IMR-90 (cell line): Measurements from ENCODE around the gene IGF2R.

Source experiments
- CEBPB ChIP-seq: IDR thresholded peaks from 2 replicates; pipeline ENCODE4 v1.6.1; 2012; ENCODE audit warnings: low read depth, low read length, improper control_type of control experiment
- ELK1 ChIP-seq: fragments of 150-350 bp; IDR thresholded peaks from 2 replicates; pipeline ENCODE4 v1.6.1; 2016; ENCODE audit warnings: low read depth, mild to moderate bottlenecking, low read length, moderate library complexity, borderline replicate concordance
- FOS ChIP-seq: fragments of 150-350 bp; IDR thresholded peaks from 2 replicates; pipeline ENCODE4 v1.6.1; 2016; ENCODE audit warnings: low read depth, low read length
- MAZ ChIP-seq: IDR thresholded peaks from 2 replicates; pipeline ENCODE4 v1.6.1; 2012; ENCODE audit warnings: low read depth, mild to moderate bottlenecking, low read length, improper control_type of control experiment, moderate library complexity, borderline replicate concordance
- POLR2A ChIP-seq: IDR thresholded peaks from 2 replicates; pipeline ENCODE4 v1.6.1; 2012; ENCODE audit warnings: mild to moderate bottlenecking, low read depth, low read length
- RAD21 ChIP-seq: IDR thresholded peaks from 2 replicates; pipeline ENCODE4 v1.6.1; 2012; ENCODE audit warnings: low read length, improper control_type of control experiment
- RFX5 ChIP-seq: IDR thresholded peaks from 2 replicates; pipeline ENCODE4 v1.8.0; 2012; ENCODE audit warnings: low read depth, mild to moderate bottlenecking, low read length, moderate library complexity
- TF ChIP-seq, protein P1 (sequence below): conservative IDR thresholded peaks from 2 replicates; pipeline ENCODE4 v1.5.1; 2012; ENCODE audit warnings: mild to moderate bottlenecking, low read depth, low read length, improper control_type of control experiment

- TF ChIP-seq ELK1 (no peak), FOS (no peak), POLR2A (no peak), MAZ (no peak), CEBPB (no peak), RAD21 (no peak), RFX5 (no peak)
- TF ChIP-seq, protein P1, sequence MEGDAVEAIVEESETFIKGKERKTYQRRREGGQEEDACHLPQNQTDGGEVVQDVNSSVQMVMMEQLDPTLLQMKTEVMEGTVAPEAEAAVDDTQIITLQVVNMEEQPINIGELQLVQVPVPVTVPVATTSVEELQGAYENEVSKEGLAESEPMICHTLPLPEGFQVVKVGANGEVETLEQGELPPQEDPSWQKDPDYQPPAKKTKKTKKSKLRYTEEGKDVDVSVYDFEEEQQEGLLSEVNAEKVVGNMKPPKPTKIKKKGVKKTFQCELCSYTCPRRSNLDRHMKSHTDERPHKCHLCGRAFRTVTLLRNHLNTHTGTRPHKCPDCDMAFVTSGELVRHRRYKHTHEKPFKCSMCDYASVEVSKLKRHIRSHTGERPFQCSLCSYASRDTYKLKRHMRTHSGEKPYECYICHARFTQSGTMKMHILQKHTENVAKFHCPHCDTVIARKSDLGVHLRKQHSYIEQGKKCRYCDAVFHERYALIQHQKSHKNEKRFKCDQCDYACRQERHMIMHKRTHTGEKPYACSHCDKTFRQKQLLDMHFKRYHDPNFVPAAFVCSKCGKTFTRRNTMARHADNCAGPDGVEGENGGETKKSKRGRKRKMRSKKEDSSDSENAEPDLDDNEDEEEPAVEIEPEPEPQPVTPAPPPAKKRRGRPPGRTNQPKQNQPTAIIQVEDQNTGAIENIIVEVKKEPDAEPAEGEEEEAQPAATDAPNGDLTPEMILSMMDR = no peak
These were observed 14.8 kb downstream of the IGF2R start for GRCh38 chr6:159983641-159984080.
